H1 (cell line): ENCODE measurements around the gene MLC1. TPM values are rescaled to one million over a fixed set of nuclear protein-coding genes. Genes with fewer than 3 reads are reported as not detected.
A peak's percentile ranks its signal among the peaks of the same experiment; 100 is the strongest.

Experiments
- CTCF ChIA-PET: fragments of 300-600 bp; sonication (Branson Sonifier 250); formaldehyde crosslinking; loops from one replicate; lab custom pipeline; 2021; ENCODE audit not compliant: partially characterized antibody; lab: Charles Lee
- POLR2A ChIA-PET: fragments of 300-600 bp; sonication (Branson Sonifier 250); formaldehyde crosslinking; loops from one replicate; lab custom pipeline; 2021; ENCODE audit warnings: inconsistent platforms; ENCODE audit not compliant: partially characterized antibody; lab: Charles Lee
- DNase-seq, 2 experiments: peaks; one replicate each; pipeline versions ENCODE4 v3.0.0 to v3.0.0-alpha.2; 2010 to 2022; ENCODE audit warnings: low spot score in 2 of 2, low read depth in 1 of 2, mixed read lengths in 1 of 2
- FAIRE-seq: peaks from 2 replicates; lab custom pipeline; 2011; peaks lifted over from hg19 to GRCh38; lab: Jason Lieb, UNC
- H2AFZ ChIP-seq: 2 replicates; pipeline ENCODE4 v1.8.1; 2012; ENCODE audit warnings: low read length, inconsistent platforms
- H2AK5ac ChIP-seq: 2 replicates; pipeline ENCODE4 v1.6.1; 2013; ENCODE audit warnings: low read depth, low read length
- H2BK120ac ChIP-seq: replicated peaks from 2 replicates; pipeline ENCODE3; 2013; ENCODE audit warnings: low read depth, low read length, inconsistent platforms
- H2BK12ac ChIP-seq: 2 replicates; pipeline ENCODE4 v1.6.1; 2013; ENCODE audit warnings: low read depth, low read length
- H2BK15ac ChIP-seq: 2 replicates; pipeline ENCODE4 v1.6.1; 2013; ENCODE audit warnings: low read length
- H2BK20ac ChIP-seq: 2 replicates; pipeline ENCODE4 v1.6.1; 2013; ENCODE audit warnings: low read length
- H2BK5ac ChIP-seq: 2 replicates; pipeline ENCODE4 v1.6.1; 2013; ENCODE audit warnings: low read depth, low read length
- H3K14ac ChIP-seq: 2 replicates; pipeline ENCODE4 v1.6.1; 2013; ENCODE audit warnings: inconsistent platforms; ENCODE audit not compliant: insufficient read length
- H3K18ac ChIP-seq: 2 replicates; pipeline ENCODE4 v1.6.1; 2013; ENCODE audit warnings: low read length; ENCODE audit errors: extremely low read depth
- H3K23ac ChIP-seq: 2 replicates; pipeline ENCODE4 v1.6.1; 2013; ENCODE audit warnings: inconsistent platforms; ENCODE audit not compliant: insufficient read length
- H3K23me2 ChIP-seq: 2 replicates; pipeline ENCODE4 v1.6.1; 2013; ENCODE audit warnings: low read depth, low read length
- H3K27ac ChIP-seq: 2 replicates; pipeline ENCODE4 v1.6.1; 2011; ENCODE audit warnings: low read depth, low read length, inconsistent platforms
- H3K27me3 ChIP-seq, 4 experiments: replicated peaks in 1 of 4; 1 replicate in 1 of 4; 2 replicates in 3 of 4; pipeline versions ENCODE4 v1.6.1 to v1.8.1; 2011 to 2013; ENCODE audit warnings: low read length in 3 of 4, mild to moderate bottlenecking in 3 of 4, inconsistent platforms in 2 of 4, mixed read lengths in 2 of 4, moderate library complexity in 1 of 4; ENCODE audit not compliant: control insufficient read depth in 3 of 4, insufficient read depth in 3 of 4; ENCODE audit errors: extremely low read depth in 1 of 4
- H3K36me3 ChIP-seq, 4 experiments: 2 replicates each; pipeline versions ENCODE4 v1.6.1 to v1.8.1; 2011 to 2013; ENCODE audit warnings: mild to moderate bottlenecking in 4 of 4, low read length in 3 of 4, moderate library complexity in 2 of 4, control low read depth in 1 of 4, inconsistent platforms in 1 of 4; ENCODE audit not compliant: insufficient read depth in 4 of 4, control insufficient read depth in 2 of 4
- H3K4ac ChIP-seq: replicated peaks from 2 replicates; pipeline ENCODE3; 2013; ENCODE audit warnings: low read length, low read depth, mixed read lengths, inconsistent platforms; ENCODE audit not compliant: insufficient read length
- H3K4me1 ChIP-seq, 4 experiments: replicated peaks in 1 of 4; 1 replicate in 1 of 4; 2 replicates in 3 of 4; pipeline versions ENCODE4 v1.6.1 to v1.8.1; 2011 to 2013; ENCODE audit warnings: low read length in 3 of 4, inconsistent platforms in 2 of 4, mixed read lengths in 1 of 4; ENCODE audit not compliant: insufficient read depth in 4 of 4, control insufficient read depth in 3 of 4
- H3K4me2 ChIP-seq, 2 experiments: 2 replicates each; pipeline versions ENCODE4 v1.6.1 to v1.8.1; 2011 to 2013; ENCODE audit warnings: low read depth in 2 of 2, low read length in 2 of 2, control low read depth in 1 of 2, inconsistent platforms in 1 of 2, mild to moderate bottlenecking in 1 of 2; ENCODE audit not compliant: insufficient read depth in 1 of 2
- H3K4me3 ChIP-seq, 4 experiments: fragments of 200-600, 300-600 bp in 1 of 4; sonication (generic), shearing (Covaris generic), sonication (Bioruptor Twin) in 1 of 4; 2 replicates each; pipeline versions ENCODE4 v1.5.1 to v1.8.1; 2011 to 2016; ENCODE audit warnings: low read length in 4 of 4, low read depth in 3 of 4, control low read depth in 2 of 4, inconsistent platforms in 2 of 4, mild to moderate bottlenecking in 2 of 4, mixed read lengths in 1 of 4, moderate library complexity in 1 of 4; ENCODE audit not compliant: insufficient read depth in 2 of 4; ENCODE audit errors: extremely low read depth in 1 of 4
- H3K56ac ChIP-seq: replicated peaks from 2 replicates; pipeline ENCODE3; 2013; ENCODE audit warnings: low read depth, mild to moderate bottlenecking, mixed read lengths, low read length, inconsistent platforms; ENCODE audit not compliant: insufficient read length
- H3K79me1 ChIP-seq: 2 replicates; pipeline ENCODE4 v1.6.1; 2013; ENCODE audit warnings: low read depth, low read length, control low read depth
- H3K79me2 ChIP-seq, 2 experiments: 2 replicates each; pipeline versions ENCODE4 v1.6.1 to v1.8.1; 2012 to 2013; ENCODE audit warnings: low read length in 2 of 2, mild to moderate bottlenecking in 2 of 2, inconsistent platforms in 1 of 2; ENCODE audit not compliant: insufficient read depth in 2 of 2, control insufficient read depth in 1 of 2
- H3K9ac ChIP-seq, 4 experiments: replicated peaks in 1 of 4; 1 replicate in 1 of 4; 2 replicates in 3 of 4; pipeline versions ENCODE4 v1.6.1 to v1.8.1; 2011 to 2013; ENCODE audit warnings: low read depth in 3 of 4, low read length in 3 of 4, control low read depth in 2 of 4, mild to moderate bottlenecking in 2 of 4, moderate library complexity in 2 of 4, inconsistent platforms in 1 of 4; ENCODE audit errors: extremely low read depth in 1 of 4
- H3K9me3 ChIP-seq, 2 experiments: 2 replicates each; pipeline versions ENCODE4 v1.6.1 to v1.8.1; 2012 to 2013; ENCODE audit warnings: mild to moderate bottlenecking in 2 of 2, moderate library complexity in 2 of 2, control low read depth in 1 of 2, inconsistent platforms in 1 of 2, low read depth in 1 of 2, low read length in 1 of 2, mixed read lengths in 1 of 2; ENCODE audit not compliant: insufficient read depth in 2 of 2
- H4K20me1 ChIP-seq, 2 experiments: replicated peaks in 1 of 2; 2 replicates each; pipeline versions ENCODE3 to v1.8.1; 2011 to 2013; ENCODE audit warnings: inconsistent platforms in 2 of 2, low read length in 2 of 2, mild to moderate bottlenecking in 1 of 2; ENCODE audit not compliant: insufficient read depth in 2 of 2, control insufficient read depth in 1 of 2
- H4K5ac ChIP-seq: 2 replicates; pipeline ENCODE4 v1.6.1; 2013; ENCODE audit warnings: low read length, low read depth, mixed read lengths, inconsistent platforms; ENCODE audit not compliant: insufficient read length
- H4K8ac ChIP-seq: 2 replicates; pipeline ENCODE4 v1.8.0; 2013; ENCODE audit warnings: mild to moderate bottlenecking, moderate library complexity, low read length, inconsistent platforms; ENCODE audit not compliant: insufficient read depth; ENCODE audit errors: extremely low read depth
- H4K91ac ChIP-seq: replicated peaks from 2 replicates; pipeline ENCODE3; 2013; ENCODE audit warnings: low read length, mixed read lengths, inconsistent platforms; ENCODE audit not compliant: insufficient read length
- PHF8 ChIP-seq: fragments of 200-600 bp; sonication (generic); conservative IDR thresholded peaks from 2 replicates; pipeline ENCODE4 v1.7.1; 2012; ENCODE audit warnings: low read depth, mild to moderate bottlenecking, inconsistent platforms, low read length, moderate library complexity
- WGBS, 2 experiments: shearing (Covaris generic) in 1 of 2; methylation state at CpG; one replicate each; pipeline versions ENCODE4 v1.1.6 to v1.1.7; 2013 to 2015; ENCODE audit warnings: low lambda C conversion rate in 2 of 2, mixed read lengths in 2 of 2, inconsistent platforms in 1 of 2, low coverage in 1 of 2, missing lambda C conversion rate in 1 of 2; ENCODE audit not compliant: insufficient replicate concordance in 2 of 2, insufficient coverage in 1 of 2, insufficient read length in 1 of 2; ENCODE audit errors: extremely low coverage in 1 of 2, missing lambda C conversion rate in 1 of 2; 5-methylcytosine and 5-hydroxymethylcytosine counted together
- polyA plus RNA-seq, 7 experiments: library from polyadenylated mRNA; depleted of rRNA in 3 of 7; stranded (reverse) in 5 of 7; unstranded in 2 of 7; fragments of >200 nt in 5 of 7; fragments of 200-250 nt in 2 of 7; gene quantifications; 1 replicate in 5 of 7; 2 replicates in 1 of 7; 4 replicates in 1 of 7; pipeline versions ENCODE4 v1.2.1 to v1.2.3, GENCODE V29; 2011 to 2013; ENCODE audit warnings: missing spikeins in 2 of 7, mixed read lengths in 2 of 7
- total RNA-seq: library from RNA; stranded (reverse); fragmentation: NEBNext Ultra II Directional; extraction: Animal tissue kit (Norgen Biotek cat#: 25700); gene quantifications from 2 replicates; pipeline ENCODE4 v1.2.1, GENCODE V29; 2021

Gene MLC1
- total and polyA plus RNA-seq, 2 of the 8 experiments (the other 6 are each of a cell fraction or from before 2014, with no cell fraction given), result 0.20 TPM; not detected in 1

GRCh38 chr22:50112151-50113118 is 27.2 kb upstream of the MLC1 start:
- Histone ChIP-seq H3K4me3 (no peak overlapping the region), H3K4ac (no peak overlapping the region), H4K20me1 (no peaks in the 10 kb centered on the region), H3K23me2 (no peaks in the 10 kb centered on the region), H2BK120ac (no peak overlapping the region), H3K14ac (no peak overlapping the region), H3K9ac (no peak overlapping the region), H3K18ac (no peak overlapping the region), H4K91ac (no peak overlapping the region), H2BK12ac (0 out of 2 replicates have a peak overlapping the region, but pooled peaks have one; percentile 17), H3K4me2 (no peak overlapping the region), H3K27ac (no peak overlapping the region), H4K8ac (peak overlapping the region; percentile 89), H3K56ac (no peak overlapping the region), H2AK5ac (no peak overlapping the region), H2AFZ (no peak overlapping the region), H2BK15ac (no peak overlapping the region), H3K79me1 (no peaks in the 10 kb centered on the region), H2BK5ac (no peak overlapping the region), H3K9me3 (no peaks in the 10 kb centered on the region), H2BK20ac (no peak overlapping the region), H4K5ac (no peak overlapping the region), H3K27me3 (no peaks in the 10 kb centered on the region; a peak in 1 of 7 replicates), H3K79me2 (no peaks in the 10 kb centered on the region), H3K23ac (no peak overlapping the region), H3K4me1 (no peaks in the 10 kb centered on the region), H3K36me3 (no peaks in the 10 kb centered on the region; a peak in 1 of 8 replicates)
- POLR2A ChIA-PET, result interaction anchor here (0.7 kb wide), 1 partner anchor 9 kb away, joined by 3 read pairs; no protein-coding TSS in a partner anchor
- DNase-seq, result no peak
- CTCF ChIA-PET, result interaction anchor here (1.2 to 1.7 kb wide), 4 partner anchors 48 to 133 kb away, joined by 3 to 6 read pairs (median 4); no protein-coding TSS in a partner anchor
- FAIRE-seq, result no peak
- WGBS, 2 experiments, result 91% methylated on average over 28 of the region's 28 CpGs; no CpG with 5 or more reads in 1 of the 2 experiments
- TF ChIP-seq PHF8, result no peak
